HepG2 (cell line): Measurements from ENCODE around the gene ZNF512B. TPM values are rescaled to one million over a fixed set of nuclear protein-coding genes. Genes with fewer than 3 reads are reported as not detected.

ENCODE experiments used
- ATF7-NPFF ChIP-seq: sonication (generic); formaldehyde crosslinking; IDR thresholded peaks from 2 replicates; pipeline ENCODE4 v1.8.1; 2023; ENCODE audit warnings: mild to moderate bottlenecking, low read depth, missing genetic modification reagents, moderate library complexity
- CENPX ChIP-seq: sonication (generic); formaldehyde crosslinking; IDR thresholded peaks from 2 replicates; pipeline ENCODE4 v1.9.0; 2021; ENCODE audit warnings: mild to moderate bottlenecking, missing genetic modification reagents, moderate library complexity
- CREM ChIP-seq, 2 experiments: sonication (generic) in 1 of 2; formaldehyde crosslinking in 1 of 2; IDR thresholded peaks; 2 replicates each; pipeline versions ENCODE4 v1.4.0 to v1.6.1; 2016 to 2020; ENCODE audit warnings: antibody characterized with exemption in 1 of 2, mild to moderate bottlenecking in 1 of 2, missing genetic modification reagents in 1 of 2
- ELF3 ChIP-seq: IDR thresholded peaks from 2 replicates; pipeline ENCODE4 v1.6.1; 2016; ENCODE audit warnings: missing genetic modification reagents, missing compliant biosample characterization
- ELK4 ChIP-seq: sonication (generic); formaldehyde crosslinking; IDR thresholded peaks from 2 replicates; pipeline ENCODE4 v1.9.0; 2021; ENCODE audit warnings: missing genetic modification reagents, borderline replicate concordance
- KDM6A ChIP-seq: IDR thresholded peaks from 2 replicates; pipeline ENCODE4 v1.6.1; 2016; ENCODE audit warnings: low read depth
- MLX ChIP-seq: IDR thresholded peaks from 2 replicates; pipeline ENCODE4 v1.6.1; 2016
- MTA1 ChIP-seq: sonication (generic); formaldehyde crosslinking; IDR thresholded peaks from 2 replicates; pipeline ENCODE4 v1.4.0; 2020; ENCODE audit warnings: missing genetic modification reagents, mild to moderate bottlenecking, borderline replicate concordance
- MXI1 ChIP-seq: IDR thresholded peaks from 3 replicates; pipeline ENCODE4 v1.6.1; 2012; ENCODE audit warnings: low read depth, low read length, inconsistent platforms, borderline replicate concordance
- NFRKB ChIP-seq: fragments of 450-650 bp; IDR thresholded peaks from 2 replicates; pipeline ENCODE4 v1.6.1; 2017
- POLR2A ChIP-seq, 2 experiments: IDR thresholded peaks; 2 replicates each; pipeline ENCODE4 v1.6.1; 2011; ENCODE audit warnings: low read depth in 2 of 2, low read length in 2 of 2, mild to moderate bottlenecking in 1 of 2, moderate library complexity in 1 of 2; ENCODE audit not compliant: insufficient read depth in 1 of 2
- RXRB ChIP-seq: IDR thresholded peaks from 2 replicates; pipeline ENCODE4 v1.6.1; 2016; ENCODE audit warnings: borderline replicate concordance, missing genetic modification reagents, missing compliant biosample characterization
- SMAD1 ChIP-seq: sonication (generic); formaldehyde crosslinking; IDR thresholded peaks from 2 replicates; pipeline ENCODE4 v1.4.0; 2020; ENCODE audit warnings: missing genetic modification reagents, low read depth, mild to moderate bottlenecking, borderline replicate concordance
- SNAPC2 ChIP-seq: sonication (generic); formaldehyde crosslinking; IDR thresholded peaks from 2 replicates; pipeline ENCODE4 v1.8.1; 2022; ENCODE audit warnings: mild to moderate bottlenecking, missing genetic modification reagents
- STAG1 ChIP-seq: sonication (generic); formaldehyde crosslinking; IDR thresholded peaks from 2 replicates; pipeline ENCODE4 v1.4.0; 2020; ENCODE audit warnings: missing genetic modification reagents
- TARDBP ChIP-seq: sonication (generic); formaldehyde crosslinking; IDR thresholded peaks from 2 replicates; pipeline ENCODE4 v1.8.0; 2022; ENCODE audit warnings: mild to moderate bottlenecking, missing genetic modification reagents
- TOPORS ChIP-seq: sonication (generic); formaldehyde crosslinking; IDR thresholded peaks from 2 replicates; pipeline ENCODE4 v1.8.0; 2023; ENCODE audit warnings: mild to moderate bottlenecking, missing genetic modification reagents
- YEATS4 ChIP-seq: sonication (generic); formaldehyde crosslinking; IDR thresholded peaks from 2 replicates; pipeline ENCODE4 v1.4.0; 2020; ENCODE audit warnings: missing genetic modification reagents, borderline replicate concordance
- ZBTB20 ChIP-seq: sonication (generic); formaldehyde crosslinking; IDR thresholded peaks from 2 replicates; pipeline ENCODE4 v1.8.1; 2023; ENCODE audit warnings: missing genetic modification reagents, low read depth, mild to moderate bottlenecking, borderline replicate concordance
- ZBTB38 ChIP-seq: sonication (generic); formaldehyde crosslinking; IDR thresholded peaks from 2 replicates; pipeline ENCODE4 v1.5.1; 2020; ENCODE audit warnings: mild to moderate bottlenecking, missing genetic modification reagents
- ZFP37 ChIP-seq: sonication (generic); formaldehyde crosslinking; IDR thresholded peaks from 2 replicates; pipeline ENCODE4 v1.4.0; 2020; ENCODE audit warnings: missing genetic modification reagents, borderline replicate concordance
- ZFYVE20 ChIP-seq: sonication (generic); formaldehyde crosslinking; IDR thresholded peaks from 2 replicates; pipeline ENCODE4 v1.8.0; 2023; ENCODE audit warnings: low read depth, mild to moderate bottlenecking, moderate library complexity, missing genetic modification reagents, borderline replicate concordance
- ZNF10 ChIP-seq: sonication (generic); formaldehyde crosslinking; IDR thresholded peaks from 2 replicates; pipeline ENCODE4 v1.4.0; 2020; ENCODE audit warnings: mild to moderate bottlenecking, low read depth, missing genetic modification reagents, borderline replicate concordance
- ZNF264 ChIP-seq: sonication (generic); formaldehyde crosslinking; IDR thresholded peaks from 2 replicates; pipeline ENCODE4 v1.4.0; 2020; ENCODE audit warnings: missing genetic modification reagents
- ZNF432 ChIP-seq: sonication (generic); formaldehyde crosslinking; IDR thresholded peaks from 2 replicates; pipeline ENCODE4 v1.5.0; 2020; ENCODE audit warnings: missing genetic modification reagents, mild to moderate bottlenecking, borderline replicate concordance
- ZNF441 ChIP-seq: sonication (generic); formaldehyde crosslinking; IDR thresholded peaks from 2 replicates; pipeline ENCODE4 v1.7.0; 2021; ENCODE audit warnings: missing genetic modification reagents, borderline replicate concordance
- ZNF543 ChIP-seq: sonication (generic); formaldehyde crosslinking; IDR thresholded peaks from 2 replicates; pipeline ENCODE4 v1.4.0; 2020; ENCODE audit warnings: mild to moderate bottlenecking, missing genetic modification reagents
- ZNF557 ChIP-seq: sonication (generic); formaldehyde crosslinking; IDR thresholded peaks from 2 replicates; pipeline ENCODE4 v1.4.0; 2020; ENCODE audit warnings: missing genetic modification reagents
- ZNF775 ChIP-seq: sonication (generic); formaldehyde crosslinking; IDR thresholded peaks from 2 replicates; pipeline ENCODE4 v1.4.0; 2020; ENCODE audit warnings: missing genetic modification reagents, mild to moderate bottlenecking, moderate library complexity, borderline replicate concordance
- ZNF816 ChIP-seq: sonication (generic); formaldehyde crosslinking; IDR thresholded peaks from 2 replicates; pipeline ENCODE4 v1.8.0; 2022; ENCODE audit warnings: missing genetic modification reagents, mild to moderate bottlenecking, borderline replicate concordance
- polyA plus RNA-seq, 8 experiments: library from polyadenylated mRNA; depleted of rRNA in 3 of 8; stranded (reverse) in 7 of 8; unstranded in 1 of 8; fragments of >200 nt; fragmentation: Illumina TruSeq in 4 of 8; extraction: Trizol in 4 of 8; gene quantifications; 2 replicates each; pipeline versions ENCODE4 v1.2.1 to v1.2.3, GENCODE V29; 2011 to 2016; ENCODE audit warnings: low read depth in 4 of 8, missing spikeins in 1 of 8, mixed read lengths in 1 of 8; ENCODE audit not compliant: insufficient read depth in 1 of 8
- total RNA-seq, 5 experiments: library from RNA; depleted of rRNA; stranded (reverse); fragments of >200 nt; fragmentation: Illumina TruSeq; extraction: Trizol; gene quantifications; 2 replicates each; pipeline ENCODE4 v1.2.3, GENCODE V29; 2016; ENCODE audit warnings: low read depth in 1 of 5

ZNF512B gene
- total and polyA plus RNA-seq, 2 of the 13 experiments (the other 11 are each of a cell fraction or from before 2014, with no cell fraction given): 11.5 to 30.6 TPM

GRCh38 chr20:63973636-63974401 lies 4.1 kb upstream of the ZNF512B start (continued):
- TF ChIP-seq ZNF775 (no peak), MLX (CRISPR knock-in tag) (no peak), ELF3 (peak; percentile 58; the same call in 1 of the 2 replicates), KDM6A (no peak), ATF7-NPFF (peak; percentile 93), ZFYVE20 (CRISPR knock-in tag) (no peak), ZNF543 (peak; percentile 86; the same call in 1 of the 2 replicates), ZBTB20 (CRISPR knock-in tag) (peak; percentile 64; the same call in 1 of the 2 replicates), STAG1 (CRISPR knock-in tag) (peak; percentile 100), ZNF432 (CRISPR knock-in tag) (no peak), NFRKB (no peak), POLR2A (IDR thresholded peaks at IDR 0.05; ENCODE audit: insufficient read depth in 1 of 2, low read depth in 2 of 2, low read length in 2 of 2) (no peak; a peak in 2 of 4 replicates), MTA1 (peak; percentile 88; the same call in 1 of the 2 replicates), ZNF264 (CRISPR knock-in tag) (peak; percentile 78; the same call in 1 of the 2 replicates), ZNF816 (no peak), SMAD1 (peak; percentile 97), ZBTB38 (CRISPR knock-in tag) (peak; percentile 96), YEATS4 (peak; percentile 81; the same call in 1 of the 2 replicates), CENPX (no peak), ZNF10 (CRISPR knock-in tag) (no peak), MXI1 (peak; percentile 98), ZFP37 (CRISPR knock-in tag) (0 out of 2 replicates have a peak, but pooled peaks have one; percentile 50), RXRB (CRISPR knock-in tag) (peak; percentile 70; the same call in 1 of the 2 replicates), ZNF441 (peak; percentile 74; the same call in 1 of the 2 replicates), ELK4 (peak; percentile 72; the same call in 1 of the 2 replicates), CREM (IDR thresholded peaks at IDR 0.05) (0 out of 2 replicates have a peak, but pooled peaks have one; percentile 18), CREM (CRISPR knock-in tag; IDR thresholded peaks at IDR 0.05) (no peak; the same call in 1 of the 2 replicates), ZNF557 (CRISPR knock-in tag) (0 out of 2 replicates have a peak, but pooled peaks have one; percentile 44), TOPORS (CRISPR knock-in tag) (no peak; the same call in 1 of the 2 replicates), SNAPC2 (0 out of 2 replicates have a peak, but pooled peaks have one; percentile 60), TARDBP (CRISPR knock-in tag) (peak; percentile 68; the same call in 1 of the 2 replicates)
